HepG2 (cell line): Measurements from ENCODE around the gene HOXA4. TPM values are rescaled to one million over a fixed set of nuclear protein-coding genes. Genes with fewer than 3 reads are reported as not detected.
A peak's percentile ranks its signal among the peaks of the same experiment; 100 is the strongest.

Source experiments
- ATAC-seq: fragments of 200-7000 bp; cut with Tn5 transposase; 3 replicates; pipeline ENCODE4 v1.9.1; 2020; ENCODE audit warnings: mild to moderate bottlenecking, moderate library complexity
- BruUV-seq: library from RNA; stranded (reverse); fragments of 400-500 nt; replicated peaks from 2 replicates; lab custom pipeline; 2021; lab: Mats Ljungman, UMichigan
- CTCF ChIA-PET: fragments of 300-600 bp; formaldehyde crosslinking; extraction: SDS; loops from one replicate; lab custom pipeline; 2021; ENCODE audit warnings: low total read pairs, inconsistent platforms, low intra/inter-chr PET ratio; lab: Yijun Ruan, JAX
- POLR2A ChIA-PET: fragments of 350-600 bp; sonication (Branson Sonifier 250); formaldehyde crosslinking; loops from one replicate; lab custom pipeline; 2020; ENCODE audit warnings: antibody characterized with exemption, inconsistent platforms; lab: Yijun Ruan, JAX
- DNase-seq: peaks from one replicate; pipeline ENCODE4 v3.0.0-alpha.2; 2015; ENCODE audit warnings: low spot score
- FAIRE-seq: peaks from 3 replicates; lab custom pipeline; 2011; peaks lifted over from hg19 to GRCh38; lab: Jason Lieb, UNC
- H2AFZ ChIP-seq: one replicate; pipeline ENCODE4 v1.6.1; 2011; ENCODE audit warnings: low read length, inconsistent platforms
- H3K27ac ChIP-seq: fragments of 300-600 bp; 3 replicates; pipeline ENCODE4 v1.8.0; 2011; ENCODE audit warnings: mixed run types, mild to moderate bottlenecking, mixed read lengths, low read length, inconsistent platforms; ENCODE audit not compliant: insufficient read depth; ENCODE audit errors: extremely low read length
- H3K27me3 ChIP-seq, 2 experiments: fragments of 200-600 bp in 1 of 2; 2 replicates in 1 of 2; 3 replicates in 1 of 2; pipeline versions ENCODE4 v1.6.0 to v1.8.0; 2011; ENCODE audit warnings: low read length in 2 of 2, mild to moderate bottlenecking in 2 of 2, moderate library complexity in 2 of 2, inconsistent platforms in 1 of 2; ENCODE audit not compliant: insufficient read depth in 2 of 2, control insufficient read depth in 1 of 2
- H3K36me3 ChIP-seq, 2 experiments: fragments of 200-600 bp in 1 of 2; replicated peaks in 1 of 2; 2 replicates in 1 of 2; 3 replicates in 1 of 2; pipeline versions ENCODE4 v1.5.1 to v1.8.0; 2011; ENCODE audit warnings: low read length in 2 of 2, inconsistent platforms in 1 of 2; ENCODE audit not compliant: insufficient read depth in 2 of 2, control insufficient read depth in 1 of 2
- H3K4me1 ChIP-seq: 2 replicates; pipeline ENCODE4 v1.5.1; 2012; ENCODE audit warnings: low read length, inconsistent platforms; ENCODE audit not compliant: insufficient read depth
- H3K4me2 ChIP-seq: 2 replicates; pipeline ENCODE4 v1.6.0; 2011; ENCODE audit warnings: low read depth, low read length, inconsistent platforms
- H3K4me3 ChIP-seq, 3 experiments: fragments of 200-600 bp in 1 of 3; sonication (generic), shearing (Covaris generic) in 1 of 3; replicated peaks in 1 of 3; 2 replicates each; pipeline ENCODE4 v1.5.1; 2011 to 2016; ENCODE audit warnings: low read length in 3 of 3, inconsistent platforms in 2 of 3, low read depth in 2 of 3, mild to moderate bottlenecking in 2 of 3, control low read depth in 1 of 3, mixed read lengths in 1 of 3; ENCODE audit not compliant: insufficient read depth in 1 of 3
- H3K79me2 ChIP-seq: one replicate; pipeline ENCODE4 v1.6.1; 2011; ENCODE audit warnings: low read length, inconsistent platforms; ENCODE audit not compliant: insufficient read depth
- H3K9ac ChIP-seq: 2 replicates; pipeline ENCODE4 v1.6.0; 2011; ENCODE audit warnings: mild to moderate bottlenecking, low read depth, low read length, inconsistent platforms; ENCODE audit not compliant: insufficient read depth
- H3K9me3 ChIP-seq: 2 replicates; pipeline ENCODE4 v1.5.1; 2012; ENCODE audit warnings: mild to moderate bottlenecking, low read length
- H4K20me1 ChIP-seq: 2 replicates; pipeline ENCODE4 v1.6.0; 2011; ENCODE audit warnings: inconsistent platforms, mild to moderate bottlenecking, low read length, moderate library complexity; ENCODE audit not compliant: insufficient read depth
- AGO1 ChIP-seq: fragments of 200-400 bp; formaldehyde crosslinking; IDR thresholded peaks from 2 replicates; pipeline ENCODE4 v1.6.1; 2017; ENCODE audit warnings: mild to moderate bottlenecking, low read depth, low read length, moderate library complexity; ENCODE audit not compliant: poor library complexity, severe bottlenecking
- HNRNPLL ChIP-seq: fragments of 200-400 bp; formaldehyde crosslinking; IDR thresholded peaks from 2 replicates; pipeline ENCODE4 v1.6.1; 2017; ENCODE audit warnings: mild to moderate bottlenecking, low read depth, low read length; ENCODE audit not compliant: poor library complexity, severe bottlenecking
- ISL2 ChIP-seq: sonication (generic); formaldehyde crosslinking; IDR thresholded peaks from 2 replicates; pipeline ENCODE4 v1.5.0; 2020; ENCODE audit warnings: missing genetic modification reagents
- NR2F1 ChIP-seq, 2 experiments: fragments of 450-650 bp in 1 of 2; formaldehyde crosslinking in 1 of 2; IDR thresholded peaks; 2 replicates each; pipeline versions ENCODE4 v1.5.0 to v1.6.1; 2016 to 2020; ENCODE audit warnings: mild to moderate bottlenecking in 1 of 2, missing compliant biosample characterization in 1 of 2, missing genetic modification reagents in 1 of 2, moderate library complexity in 1 of 2
- RBFOX2 ChIP-seq: fragments of 200-400 bp; formaldehyde crosslinking; IDR thresholded peaks from 2 replicates; pipeline ENCODE4 v1.6.1; 2017; ENCODE audit warnings: low read depth, mild to moderate bottlenecking, low read length
- RXRA ChIP-seq: sonication (generic); formaldehyde crosslinking; IDR thresholded peaks from 2 replicates; pipeline ENCODE4 v1.5.1; 2020; ENCODE audit warnings: missing genetic modification reagents
- SALL2 ChIP-seq: sonication (generic); formaldehyde crosslinking; IDR thresholded peaks from 2 replicates; pipeline ENCODE4 v1.8.1; 2023; ENCODE audit warnings: mild to moderate bottlenecking, missing genetic modification reagents, inconsistent platforms
- YEATS4 ChIP-seq: sonication (generic); formaldehyde crosslinking; IDR thresholded peaks from 2 replicates; pipeline ENCODE4 v1.4.0; 2020; ENCODE audit warnings: missing genetic modification reagents, borderline replicate concordance
- ZBTB7A ChIP-seq: sonication (generic); formaldehyde crosslinking; IDR thresholded peaks from 2 replicates; pipeline ENCODE4 v1.8.0; 2022; ENCODE audit warnings: mild to moderate bottlenecking, missing genetic modification reagents
- ZC3H4 ChIP-seq: sonication (generic); formaldehyde crosslinking; IDR thresholded peaks from 2 replicates; pipeline ENCODE4 v1.4.0; 2020; ENCODE audit warnings: missing genetic modification reagents, borderline replicate concordance
- ZFX ChIP-seq: sonication (generic); formaldehyde crosslinking; IDR thresholded peaks from 2 replicates; pipeline ENCODE4 v1.4.0; 2020; ENCODE audit warnings: mild to moderate bottlenecking, low read depth, missing genetic modification reagents, moderate library complexity
- ZNF282 ChIP-seq: fragments of 450-650 bp; IDR thresholded peaks from 2 replicates; pipeline ENCODE4 v1.6.1; 2018; ENCODE audit not compliant: partially characterized antibody
- WGBS: methylation state at CpG from one replicate; pipeline ENCODE4 v1.1.6; 2017; ENCODE audit warnings: low lambda C conversion rate; 5-methylcytosine and 5-hydroxymethylcytosine counted together
- in situ Hi-C: cut with HindIII; loops from 2 replicates; pipeline ENCODE4 v1.10.0; 2017; ENCODE audit warnings: low pct_unique_long_range_greater_than_20kb; ENCODE audit not compliant: extremely low pct_ligation_motif_present
- intact Hi-C: fragments of 100-400 bp; cut with micrococcal nuclease; formaldehyde crosslinking; loops from one replicate; pipeline ENCODE4 v1.10.0; 2022; ENCODE audit not compliant: unreplicated experiment
- polyA plus RNA-seq, 8 experiments: library from polyadenylated mRNA; depleted of rRNA in 3 of 8; stranded (reverse) in 7 of 8; unstranded in 1 of 8; fragments of >200 nt; fragmentation: Illumina TruSeq in 4 of 8; extraction: Trizol in 4 of 8; gene quantifications; 2 replicates each; pipeline versions ENCODE4 v1.2.1 to v1.2.3, GENCODE V29; 2011 to 2016; ENCODE audit warnings: low read depth in 4 of 8, missing spikeins in 1 of 8, mixed read lengths in 1 of 8; ENCODE audit not compliant: insufficient read depth in 1 of 8
- total RNA-seq, 5 experiments: library from RNA; depleted of rRNA; stranded (reverse); fragments of >200 nt; fragmentation: Illumina TruSeq; extraction: Trizol; gene quantifications; 2 replicates each; pipeline ENCODE4 v1.2.3, GENCODE V29; 2016; ENCODE audit warnings: low read depth in 1 of 5
- TF ChIP-seq, protein P1 (sequence below): sonication (generic); formaldehyde crosslinking; IDR thresholded peaks from 2 replicates; pipeline ENCODE4 v1.5.0; 2020; ENCODE audit warnings: mild to moderate bottlenecking, missing genetic modification reagents, borderline replicate concordance
- TF ChIP-seq, protein P2 (sequence below), 2 experiments: sonication (generic) in 1 of 2; formaldehyde crosslinking in 1 of 2; IDR thresholded peaks; 2 replicates each; pipeline versions ENCODE4 v1.5.1 to v1.6.1; 2011 to 2020; ENCODE audit warnings: borderline replicate concordance in 1 of 2, low read depth in 1 of 2, low read length in 1 of 2, mild to moderate bottlenecking in 1 of 2, missing genetic modification reagents in 1 of 2, moderate library complexity in 1 of 2
- TF ChIP-seq, protein P3 (sequence below): sonication (generic); formaldehyde crosslinking; IDR thresholded peaks from 2 replicates; pipeline ENCODE4 v1.4.0; 2020; ENCODE audit warnings: mild to moderate bottlenecking, missing genetic modification reagents

HOXA4 gene
- total and polyA plus RNA-seq, 2 of the 13 experiments (the other 11 are each of a cell fraction or from before 2014, with no cell fraction given) = 2.4 to 5.4 TPM

DNA sequence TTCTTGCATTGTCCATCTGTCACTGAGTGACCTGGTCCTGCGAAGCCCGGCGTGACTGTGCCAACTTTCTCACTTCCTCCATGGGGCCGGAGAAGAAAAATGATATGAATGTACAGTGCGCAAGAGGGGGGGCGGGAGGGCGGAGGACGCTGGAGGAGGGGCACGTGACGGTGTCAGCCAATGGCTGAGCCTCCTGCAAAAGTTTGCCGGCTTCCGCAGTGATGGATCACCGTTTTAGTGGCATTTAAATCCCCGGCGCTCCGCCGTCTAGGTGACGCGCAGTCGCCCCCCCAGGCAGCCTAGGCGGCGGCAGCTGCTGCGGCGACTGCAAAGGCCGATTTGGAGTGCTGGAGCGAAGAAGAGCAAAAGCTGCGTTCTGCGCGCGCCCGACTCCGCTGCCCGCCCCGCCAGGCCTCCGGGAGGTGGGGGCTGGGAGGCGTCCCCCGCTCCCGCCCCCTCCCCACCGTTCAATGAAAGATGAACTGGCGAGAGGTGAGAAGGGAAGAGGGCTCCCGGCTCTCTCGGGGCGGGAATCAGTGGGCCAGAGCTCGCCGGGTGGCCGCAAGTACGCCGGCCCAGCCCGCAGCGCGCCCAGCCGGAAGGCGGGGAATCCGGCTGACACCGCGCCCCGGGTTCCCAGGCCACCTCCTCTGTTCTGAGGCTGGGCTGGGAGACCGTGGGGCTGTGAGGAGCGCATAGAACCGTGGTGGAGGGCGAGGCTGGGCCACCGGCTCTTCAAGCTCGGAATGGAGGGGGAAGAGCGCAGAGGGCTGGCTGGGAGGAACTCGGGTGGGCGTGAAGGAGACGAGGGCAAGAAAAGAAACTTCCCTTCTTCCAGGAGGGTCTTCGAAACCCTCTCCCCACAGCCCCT is 34.4 kb downstream of the HOXA4 start, which contains the start of gene HOXA1:
Gene HOXA1 (minus strand): TSS at position 104 of the 871 bp plus-strand sequence. CDS start 88 bp downstream, at position 16.
- Histone ChIP-seq H3K4me2 (peak within 1 kb of the TSS; percentile 78), H3K9me3 (no peaks in the 10 kb centered on the region), H2AFZ (peak within 1 kb of the TSS; percentile 21), H3K36me3 (no peaks in the 10 kb centered on the region), H3K27ac (no peak within 1 kb of the TSS), H3K4me3 (peak within 1 kb of the TSS; percentile 62 to 75 (median 70); a peak in 5 of 6 replicates), H4K20me1 (no peaks in the 10 kb centered on the region), H3K79me2 (no peaks in the 10 kb centered on the region), H3K27me3 (peaks cover 0 to 12% of the 10 kb centered on the region in 2 experiments; a peak in 2 of 5 replicates), H3K4me1 (peaks cover 20% of the 10 kb centered on the region), H3K9ac (peak within 1 kb of the TSS; percentile 53; the same call in 1 of the 2 replicates)
- CTCF ChIA-PET = no interaction called here
- TSS peak; percentile 59 for BruUV-seq
- intact Hi-C loops (no loop called here), in situ Hi-C loops (no loop called here)
- POLR2A ChIA-PET = interaction anchor here (0.9 to 1.9 kb wide), 6 partner anchors 12 to 55 kb away, joined by 3 to 16 read pairs (median 4); partner anchors contain the start of gene HOXA5
- FAIRE-seq = no peak
- WGBS = 51% methylated on average over 58 of the region's 68 CpGs
- DNase-seq = peak; percentile 48
- peak; percentile 84 for ATAC-seq
- TF ChIP-seq SALL2 (CRISPR knock-in tag) (0 out of 2 replicates have a peak, but pooled peaks have one; percentile 31), AGO1 (peak; percentile 26), NR2F1 (CRISPR knock-in tag; IDR thresholded peaks at IDR 0.05) (no peak), RBFOX2 (0 out of 2 replicates have a peak, but pooled peaks have one; percentile 14), YEATS4 (CRISPR knock-in tag) (peak; percentile 21; the same call in 1 of the 2 replicates), ISL2 (CRISPR knock-in tag) (no peak), ZC3H4 (no peak), HNRNPLL (peak; percentile 51), RXRA (CRISPR knock-in tag) (no peak), ZFX (CRISPR knock-in tag) (peak; percentile 35; the same call in 1 of the 2 replicates), ZNF282 (no peak), ZBTB7A (no peak)
- TF ChIP-seq, protein P1, sequence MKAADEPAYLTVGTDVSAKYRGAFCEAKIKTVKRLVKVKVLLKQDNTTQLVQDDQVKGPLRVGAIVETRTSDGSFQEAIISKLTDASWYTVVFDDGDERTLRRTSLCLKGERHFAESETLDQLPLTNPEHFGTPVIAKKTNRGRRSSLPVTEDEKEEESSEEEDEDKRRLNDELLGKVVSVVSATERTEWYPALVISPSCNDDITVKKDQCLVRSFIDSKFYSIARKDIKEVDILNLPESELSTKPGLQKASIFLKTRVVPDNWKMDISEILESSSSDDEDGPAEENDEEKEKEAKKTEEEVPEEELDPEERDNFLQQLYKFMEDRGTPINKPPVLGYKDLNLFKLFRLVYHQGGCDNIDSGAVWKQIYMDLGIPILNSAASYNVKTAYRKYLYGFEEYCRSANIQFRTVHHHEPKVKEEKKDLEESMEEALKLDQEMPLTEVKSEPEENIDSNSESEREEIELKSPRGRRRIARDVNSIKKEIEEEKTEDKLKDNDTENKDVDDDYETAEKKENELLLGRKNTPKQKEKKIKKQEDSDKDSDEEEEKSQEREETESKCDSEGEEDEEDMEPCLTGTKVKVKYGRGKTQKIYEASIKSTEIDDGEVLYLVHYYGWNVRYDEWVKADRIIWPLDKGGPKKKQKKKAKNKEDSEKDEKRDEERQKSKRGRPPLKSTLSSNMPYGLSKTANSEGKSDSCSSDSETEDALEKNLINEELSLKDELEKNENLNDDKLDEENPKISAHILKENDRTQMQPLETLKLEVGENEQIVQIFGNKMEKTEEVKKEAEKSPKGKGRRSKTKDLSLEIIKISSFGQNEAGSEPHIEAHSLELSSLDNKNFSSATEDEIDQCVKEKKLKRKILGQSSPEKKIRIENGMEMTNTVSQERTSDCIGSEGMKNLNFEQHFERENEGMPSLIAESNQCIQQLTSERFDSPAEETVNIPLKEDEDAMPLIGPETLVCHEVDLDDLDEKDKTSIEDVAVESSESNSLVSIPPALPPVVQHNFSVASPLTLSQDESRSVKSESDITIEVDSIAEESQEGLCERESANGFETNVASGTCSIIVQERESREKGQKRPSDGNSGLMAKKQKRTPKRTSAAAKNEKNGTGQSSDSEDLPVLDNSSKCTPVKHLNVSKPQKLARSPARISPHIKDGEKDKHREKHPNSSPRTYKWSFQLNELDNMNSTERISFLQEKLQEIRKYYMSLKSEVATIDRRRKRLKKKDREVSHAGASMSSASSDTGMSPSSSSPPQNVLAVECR = peak; percentile 41; the same call in 1 of the 2 replicates
- TF ChIP-seq, protein P2, sequence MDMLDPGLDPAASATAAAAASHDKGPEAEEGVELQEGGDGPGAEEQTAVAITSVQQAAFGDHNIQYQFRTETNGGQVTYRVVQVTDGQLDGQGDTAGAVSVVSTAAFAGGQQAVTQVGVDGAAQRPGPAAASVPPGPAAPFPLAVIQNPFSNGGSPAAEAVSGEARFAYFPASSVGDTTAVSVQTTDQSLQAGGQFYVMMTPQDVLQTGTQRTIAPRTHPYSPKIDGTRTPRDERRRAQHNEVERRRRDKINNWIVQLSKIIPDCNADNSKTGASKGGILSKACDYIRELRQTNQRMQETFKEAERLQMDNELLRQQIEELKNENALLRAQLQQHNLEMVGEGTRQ (IDR thresholded peaks at IDR 0.05; ENCODE audit: low read depth, low read length) = peak; percentile 76
- TF ChIP-seq, protein P2 (CRISPR knock-in tag; IDR thresholded peaks at IDR 0.05; ENCODE audit: borderline replicate concordance) = peak; percentile 71; the same call in 1 of the 2 replicates
- TF ChIP-seq, protein P3, sequence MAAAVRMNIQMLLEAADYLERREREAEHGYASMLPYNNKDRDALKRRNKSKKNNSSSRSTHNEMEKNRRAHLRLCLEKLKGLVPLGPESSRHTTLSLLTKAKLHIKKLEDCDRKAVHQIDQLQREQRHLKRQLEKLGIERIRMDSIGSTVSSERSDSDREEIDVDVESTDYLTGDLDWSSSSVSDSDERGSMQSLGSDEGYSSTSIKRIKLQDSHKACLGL (CRISPR knock-in tag) = 0 out of 2 replicates have a peak, but pooled peaks have one; percentile 14
